ENCODE measurements around the gene CNGA4.
"Not testable (repeated sequence)": the region's sequence is repeated elsewhere in the genome, so short reads cannot be mapped to it uniquely, and the experiment has no call there.

The CNGA4 gene

DNA sequence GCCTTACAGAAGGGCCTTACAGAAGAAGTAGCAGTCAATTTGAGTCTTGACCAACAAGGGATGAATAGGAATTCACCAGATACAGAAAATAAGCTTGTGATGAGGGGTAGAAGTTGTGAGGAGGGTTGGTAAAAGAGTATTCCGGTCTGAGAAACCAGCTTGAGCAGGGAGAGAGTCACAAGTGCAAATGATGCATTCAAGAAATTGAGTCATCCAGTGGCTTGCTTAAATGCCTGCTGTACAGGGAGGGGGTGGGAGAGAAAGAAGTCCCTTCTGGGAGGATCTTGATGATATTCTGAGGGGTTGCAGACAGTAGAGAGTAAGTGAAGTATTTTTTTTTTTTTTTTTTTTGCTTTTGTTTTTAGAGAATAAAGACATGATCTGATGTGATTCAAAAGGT lies 29.9 kb downstream of the CNGA4 start:
- no peaks in the 10 kb centered on the region for H3K9me3 Mint-ChIP-seq (ENCODE audit: low read depth)
- H3K4me1 Mint-ChIP-seq (ENCODE audit: low read depth): no peaks in the 10 kb centered on the region
- no peak overlapping the region for H3K27ac Mint-ChIP-seq
- no peak overlapping the region for H3K4me3 Mint-ChIP-seq
- H3K36me3 Mint-ChIP-seq: no peaks in the 10 kb centered on the region
- peaks cover 20% of the 10 kb centered on the region for H3K27me3 Mint-ChIP-seq

DNA sequence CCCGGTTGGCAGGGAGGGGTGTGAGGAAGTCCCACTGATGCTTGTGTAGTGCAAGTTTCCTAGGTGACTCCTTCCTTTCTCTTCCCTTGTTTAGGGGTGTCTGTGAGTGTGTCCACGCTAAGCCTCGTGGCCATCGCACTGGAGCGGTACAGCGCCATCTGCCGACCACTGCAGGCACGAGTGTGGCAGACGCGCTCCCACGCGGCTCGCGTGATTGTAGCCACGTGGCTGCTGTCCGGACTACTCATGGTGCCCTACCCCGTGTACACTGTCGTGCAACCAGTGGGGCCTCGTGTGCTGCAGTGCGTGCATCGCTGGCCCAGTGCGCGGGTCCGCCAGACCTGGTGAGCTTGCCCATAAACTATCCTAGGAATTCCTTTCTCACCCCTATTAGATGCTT lies 31.1 kb downstream of the CNGA4 start:
- Mint-ChIP-seq H3K36me3 (no peaks in the 10 kb centered on the region), H3K27me3 (peaks cover 19% of the 10 kb centered on the region)

DNA sequence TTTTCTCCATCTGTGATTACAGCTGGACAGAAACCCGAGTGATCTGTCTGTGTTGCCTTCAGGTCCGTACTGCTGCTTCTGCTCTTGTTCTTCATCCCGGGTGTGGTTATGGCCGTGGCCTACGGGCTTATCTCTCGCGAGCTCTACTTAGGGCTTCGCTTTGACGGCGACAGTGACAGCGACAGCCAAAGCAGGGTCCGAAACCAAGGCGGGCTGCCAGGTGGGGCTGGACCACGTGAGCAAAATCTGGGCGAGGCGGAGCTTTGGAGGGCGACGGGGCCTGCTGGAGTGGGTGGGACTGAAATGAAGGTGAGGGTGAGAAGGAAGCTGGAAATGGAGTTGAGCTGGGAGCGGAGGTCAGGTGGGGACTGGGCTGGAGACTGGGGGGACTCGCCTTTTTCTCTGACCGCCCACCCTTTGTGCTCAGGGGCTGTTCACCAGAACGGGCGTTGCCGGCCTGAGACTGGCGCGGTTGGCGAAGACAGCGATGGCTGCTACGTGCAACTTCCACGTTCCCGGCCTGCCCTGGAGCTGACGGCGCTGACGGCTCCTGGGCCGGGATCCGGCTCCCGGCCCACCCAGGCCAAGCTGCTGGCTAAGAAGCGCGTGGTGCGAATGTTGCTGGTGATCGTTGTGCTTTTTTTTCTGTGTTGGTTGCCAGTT lies 31.8 kb downstream of the CNGA4 start:
- H3K27me3 Mint-ChIP-seq: peaks cover 22% of the 10 kb centered on the region
- no peak overlapping the region for H3K27ac Mint-ChIP-seq
- no peaks in the 10 kb centered on the region for H3K4me1 Mint-ChIP-seq (ENCODE audit: low read depth)
- H3K36me3 Mint-ChIP-seq: no peaks in the 10 kb centered on the region
- H3K4me3 Mint-ChIP-seq: no peak overlapping the region
- H3K9me3 Mint-ChIP-seq (ENCODE audit: low read depth): no peaks in the 10 kb centered on the region

More for the DNA sequence above, 31.1 kb downstream of the CNGA4 start:
- Mint-ChIP-seq H3K4me3 (no peak overlapping the region), H3K4me1 (ENCODE audit: low read depth) (no peaks in the 10 kb centered on the region), H3K9me3 (ENCODE audit: low read depth) (no peaks in the 10 kb centered on the region), H3K27ac (no peak overlapping the region)

DNA sequence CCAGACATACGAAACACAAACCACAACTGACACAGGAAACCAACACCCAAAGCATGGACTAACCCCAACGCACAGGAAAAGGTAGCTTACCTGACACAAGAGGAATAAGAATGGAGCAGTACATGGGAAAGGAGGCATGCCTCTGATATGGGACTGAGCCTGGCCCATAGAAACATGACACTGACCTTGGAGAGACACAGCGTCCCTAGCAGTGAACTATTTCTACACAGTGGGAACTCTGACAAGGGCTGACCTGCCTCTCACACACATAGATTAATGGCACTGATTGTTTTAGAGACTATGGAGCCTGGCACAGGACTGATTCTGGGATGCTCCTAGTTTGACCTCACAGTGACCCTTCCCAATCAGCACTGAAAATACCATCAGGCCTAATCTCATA lies 32.7 kb downstream of the CNGA4 start:
- peaks cover 22% of the 10 kb centered on the region for H3K27me3 Mint-ChIP-seq

DNA sequence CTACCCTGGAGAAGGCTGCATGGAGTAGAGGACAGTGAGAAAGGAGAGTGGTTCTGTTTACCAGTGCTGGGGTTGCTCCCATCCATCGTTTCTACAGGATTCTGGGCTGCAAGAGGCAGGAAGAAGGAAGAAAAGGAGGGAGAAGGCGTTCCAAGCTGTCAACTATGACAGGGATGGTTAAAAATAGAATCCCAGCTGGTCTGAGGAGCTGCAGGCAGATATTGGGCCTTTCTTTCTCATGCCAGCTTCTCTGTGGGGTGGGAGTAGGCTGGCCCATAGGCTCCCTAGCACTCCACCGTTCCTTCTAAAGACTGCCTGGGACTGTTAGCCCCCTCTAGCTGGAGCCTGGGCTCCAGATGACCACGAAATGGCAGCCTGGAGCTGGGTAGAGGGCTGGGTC lies 34.3 kb downstream of the CNGA4 start:
- H3K4me1 Mint-ChIP-seq (ENCODE audit: low read depth): no peaks in the 10 kb centered on the region
- H3K4me3 Mint-ChIP-seq: no peak overlapping the region
- H3K36me3 Mint-ChIP-seq: no peaks in the 10 kb centered on the region
- H3K27me3 Mint-ChIP-seq: peaks cover 32% of the 10 kb centered on the region
- H3K27ac Mint-ChIP-seq: no peak overlapping the region
- H3K9me3 Mint-ChIP-seq (ENCODE audit: low read depth): no peaks in the 10 kb centered on the region

More for the DNA sequence above, 32.7 kb downstream of the CNGA4 start:
- no peaks in the 10 kb centered on the region for H3K9me3 Mint-ChIP-seq (ENCODE audit: low read depth)
- no peak overlapping the region for H3K27ac Mint-ChIP-seq
- H3K36me3 Mint-ChIP-seq: no peaks in the 10 kb centered on the region
- H3K4me3 Mint-ChIP-seq: no peak overlapping the region
- H3K4me1 Mint-ChIP-seq (ENCODE audit: low read depth): no peaks in the 10 kb centered on the region

DNA sequence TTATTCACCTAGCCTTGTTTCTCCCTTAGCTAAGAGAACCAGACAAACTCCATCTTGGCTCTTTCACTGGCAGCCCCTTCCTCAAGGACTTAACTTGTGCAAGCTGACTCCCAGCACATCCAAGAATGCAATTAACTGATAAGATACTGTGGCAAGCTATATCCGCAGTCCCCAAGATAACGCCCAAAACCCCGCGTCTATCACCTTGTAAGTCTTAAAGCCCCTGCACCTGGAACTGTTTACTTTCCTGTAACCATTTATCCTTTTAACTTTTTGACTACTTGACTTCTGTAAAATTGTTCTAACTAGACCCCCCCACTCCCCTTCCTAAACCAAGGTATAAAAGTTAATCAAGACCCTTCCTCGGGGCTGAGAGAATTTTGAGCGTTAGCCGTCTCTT lies 41.9 kb downstream of the CNGA4 start:
- H3K27me3 Mint-ChIP-seq: peaks cover 28% of the 10 kb centered on the region
- H3K9me3 Mint-ChIP-seq (ENCODE audit: low read depth); H3K4me1 Mint-ChIP-seq (ENCODE audit: low read depth); H3K36me3 Mint-ChIP-seq; H3K4me3 Mint-ChIP-seq; H3K27ac Mint-ChIP-seq: not testable (repeated sequence)

DNA sequence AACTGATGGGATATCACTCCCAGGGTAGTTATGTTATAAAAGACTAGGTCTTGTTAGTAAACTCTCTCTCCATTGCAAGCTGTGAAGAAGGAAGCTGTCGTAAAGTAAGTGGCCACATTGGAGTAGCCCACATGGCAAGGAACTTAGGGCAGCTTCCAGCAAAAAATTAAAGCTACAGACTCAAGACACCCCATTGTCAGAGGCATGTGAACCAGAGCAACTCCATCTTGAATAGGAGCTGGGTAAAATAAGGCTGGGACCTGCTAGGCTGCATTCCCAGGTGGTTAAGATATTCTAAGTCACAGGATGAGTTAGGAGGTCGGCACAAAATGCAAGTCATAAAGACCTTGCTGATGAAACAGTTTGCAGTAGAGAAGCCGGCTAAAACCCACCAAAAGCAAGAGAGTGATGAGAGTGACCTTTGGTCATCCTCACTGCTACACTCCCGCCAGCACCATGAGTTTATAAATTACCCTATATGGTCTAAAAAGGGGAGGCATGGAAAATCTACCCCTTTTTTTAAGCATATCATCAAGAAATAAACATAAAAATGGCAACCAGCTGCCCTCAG lies 44.6 kb downstream of the CNGA4 start:
- H3K9me3 Mint-ChIP-seq (ENCODE audit: low read depth): no peaks in the 10 kb centered on the region
- H3K27ac Mint-ChIP-seq: no peak overlapping the region
- H3K27me3 Mint-ChIP-seq: peaks cover 19% of the 10 kb centered on the region
- no peaks in the 10 kb centered on the region for H3K4me1 Mint-ChIP-seq (ENCODE audit: low read depth)
- no peak overlapping the region for H3K4me3 Mint-ChIP-seq
- no peaks in the 10 kb centered on the region for H3K36me3 Mint-ChIP-seq

DNA sequence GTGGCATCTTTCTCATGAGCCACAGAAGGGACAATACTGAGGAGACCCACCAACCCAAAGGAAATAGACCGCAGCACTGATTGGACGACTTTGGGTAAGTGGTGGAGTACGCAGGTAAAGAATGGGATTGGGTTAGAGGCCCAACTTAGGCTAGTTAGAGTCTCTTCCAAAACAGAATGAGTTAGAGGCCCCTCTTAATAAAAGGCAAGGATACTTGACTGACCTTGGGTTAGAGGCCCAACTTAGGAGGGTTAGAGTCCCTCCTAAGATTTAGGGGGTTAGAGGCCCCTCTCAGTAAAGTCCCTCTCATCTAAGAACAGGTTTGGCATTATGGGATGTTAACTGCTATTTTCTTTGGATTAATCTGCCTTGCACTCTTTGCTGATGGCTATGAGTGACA lies 45.4 kb downstream of the CNGA4 start:
- H3K4me3 Mint-ChIP-seq: no peak overlapping the region
- no peak overlapping the region for H3K27ac Mint-ChIP-seq
- H3K4me1 Mint-ChIP-seq (ENCODE audit: low read depth): no peaks in the 10 kb centered on the region
- no peaks in the 10 kb centered on the region for H3K36me3 Mint-ChIP-seq
- no peaks in the 10 kb centered on the region for H3K9me3 Mint-ChIP-seq (ENCODE audit: low read depth)
- peaks cover 21% of the 10 kb centered on the region for H3K27me3 Mint-ChIP-seq

DNA sequence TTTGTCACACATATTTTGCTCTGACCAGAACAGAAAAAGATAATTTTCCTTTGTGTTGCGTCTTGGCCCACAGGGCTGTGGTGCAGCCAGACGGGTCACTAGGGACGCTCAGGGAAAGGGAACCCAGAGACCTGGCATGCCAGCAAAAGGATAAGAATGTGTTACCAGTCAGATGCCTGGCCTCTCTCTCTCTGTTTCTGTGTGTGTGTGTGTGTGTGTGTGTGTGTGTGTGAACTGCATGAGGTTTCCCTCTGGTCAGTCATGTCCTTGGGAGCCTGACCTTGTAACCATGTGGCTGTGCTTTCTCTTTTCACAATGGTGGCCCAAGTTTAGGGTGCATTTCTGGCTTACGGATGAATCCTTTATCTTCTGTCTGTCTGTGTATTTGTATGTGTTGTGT lies 46.1 kb downstream of the CNGA4 start:
- no peaks in the 10 kb centered on the region for H3K4me1 Mint-ChIP-seq (ENCODE audit: low read depth)
- peaks cover 25% of the 10 kb centered on the region for H3K27me3 Mint-ChIP-seq
- no peaks in the 10 kb centered on the region for H3K36me3 Mint-ChIP-seq
- no peak overlapping the region for H3K4me3 Mint-ChIP-seq
- no peak overlapping the region for H3K27ac Mint-ChIP-seq
- no peaks in the 10 kb centered on the region for H3K9me3 Mint-ChIP-seq (ENCODE audit: low read depth)
